NT2/D1 (cell line): ENCODE results near the gene FAIM2.

Source experiments
- SUZ12 ChIP-seq: IDR thresholded peaks from 2 replicates; pipeline ENCODE4 v1.6.1; 2011; ENCODE audit not compliant: insufficient read length, insufficient read depth; ENCODE audit errors: extremely low read depth
- YY1 ChIP-seq: IDR thresholded peaks from 2 replicates; pipeline ENCODE4 v1.6.1; 2011; ENCODE audit not compliant: insufficient read length, insufficient read depth

GRCh38 chr12:49878021-49878420 lies 25.7 kb downstream of the FAIM2 start:
- TF ChIP-seq SUZ12 (no peak), YY1 (no peak)
